Epithelial cell of proximal tubule (primary cell): Measurements from ENCODE around the gene DACT3. TPM values are rescaled to one million over a fixed set of nuclear protein-coding genes. Genes with fewer than 3 reads are reported as not detected.

ENCODE experiments used
- DNase-seq: peaks from one replicate; pipeline ENCODE4 v3.0.0-alpha.2; 2011; ENCODE audit warnings: low read depth
- H3K4me3 ChIP-seq: 2 replicates; pipeline ENCODE4 v1.5.1; 2011; ENCODE audit warnings: low read depth, mild to moderate bottlenecking, low read length
- total RNA-seq: library from RNA; depleted of rRNA; stranded (reverse); fragments of >200 nt; gene quantifications from 2 replicates; pipeline ENCODE4 v1.2.3, GENCODE V29; 2015
- TF ChIP-seq, protein P1 (sequence below): conservative IDR thresholded peaks from 2 replicates; pipeline ENCODE4 v1.5.1; 2012; ENCODE audit warnings: low read depth, mild to moderate bottlenecking, low read length

DACT3 gene
- total RNA-seq, 1 donor from 2014 or later = not detected

DNA sequence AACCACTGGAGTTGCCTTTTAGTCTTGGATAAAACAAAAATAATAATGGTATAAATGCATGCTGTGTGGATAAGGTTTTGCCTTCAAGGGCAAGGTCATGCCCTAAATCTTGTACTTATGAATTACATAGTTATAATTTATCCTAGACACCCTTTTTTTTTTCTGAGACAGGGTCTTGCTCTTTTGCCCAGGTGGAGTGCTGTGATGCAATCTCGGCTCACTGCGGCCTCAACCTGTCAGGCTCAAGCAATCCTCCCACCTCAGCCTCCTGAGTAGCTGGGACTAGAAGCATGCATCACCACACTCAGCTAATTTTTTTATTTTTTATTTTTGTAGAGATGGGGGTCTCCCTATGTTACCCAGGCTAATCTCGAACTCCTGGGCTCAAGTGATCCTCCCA is 7.7 kb upstream of the DACT3 start:
- no peak overlapping the region for H3K4me3 ChIP-seq
- DNase-seq = no peak
- TF ChIP-seq, protein P1, sequence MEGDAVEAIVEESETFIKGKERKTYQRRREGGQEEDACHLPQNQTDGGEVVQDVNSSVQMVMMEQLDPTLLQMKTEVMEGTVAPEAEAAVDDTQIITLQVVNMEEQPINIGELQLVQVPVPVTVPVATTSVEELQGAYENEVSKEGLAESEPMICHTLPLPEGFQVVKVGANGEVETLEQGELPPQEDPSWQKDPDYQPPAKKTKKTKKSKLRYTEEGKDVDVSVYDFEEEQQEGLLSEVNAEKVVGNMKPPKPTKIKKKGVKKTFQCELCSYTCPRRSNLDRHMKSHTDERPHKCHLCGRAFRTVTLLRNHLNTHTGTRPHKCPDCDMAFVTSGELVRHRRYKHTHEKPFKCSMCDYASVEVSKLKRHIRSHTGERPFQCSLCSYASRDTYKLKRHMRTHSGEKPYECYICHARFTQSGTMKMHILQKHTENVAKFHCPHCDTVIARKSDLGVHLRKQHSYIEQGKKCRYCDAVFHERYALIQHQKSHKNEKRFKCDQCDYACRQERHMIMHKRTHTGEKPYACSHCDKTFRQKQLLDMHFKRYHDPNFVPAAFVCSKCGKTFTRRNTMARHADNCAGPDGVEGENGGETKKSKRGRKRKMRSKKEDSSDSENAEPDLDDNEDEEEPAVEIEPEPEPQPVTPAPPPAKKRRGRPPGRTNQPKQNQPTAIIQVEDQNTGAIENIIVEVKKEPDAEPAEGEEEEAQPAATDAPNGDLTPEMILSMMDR = no peak

DNA sequence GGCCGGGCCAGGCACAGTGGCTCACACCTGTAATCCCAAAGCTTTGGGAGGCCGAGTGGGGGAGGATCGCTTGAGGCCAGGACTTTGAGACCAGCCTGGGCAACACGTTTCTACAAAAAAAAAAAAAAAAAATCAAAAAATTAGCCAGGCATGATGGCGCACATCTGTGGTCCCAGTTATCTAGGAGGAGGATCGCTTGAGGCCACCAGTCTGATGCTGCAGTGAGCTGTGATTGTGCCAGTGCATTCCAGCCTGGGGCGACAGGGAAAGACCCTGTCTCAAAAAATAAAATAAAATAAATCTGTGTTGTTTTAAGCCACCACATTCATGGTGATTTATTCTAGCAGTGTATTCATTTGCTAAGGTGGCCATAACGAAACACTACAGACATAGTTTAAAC is 4.1 kb upstream of the DACT3 start:
- DNase-seq = no peak
- TF ChIP-seq, protein P1 = no peak
- no peak overlapping the region for H3K4me3 ChIP-seq

DNA sequence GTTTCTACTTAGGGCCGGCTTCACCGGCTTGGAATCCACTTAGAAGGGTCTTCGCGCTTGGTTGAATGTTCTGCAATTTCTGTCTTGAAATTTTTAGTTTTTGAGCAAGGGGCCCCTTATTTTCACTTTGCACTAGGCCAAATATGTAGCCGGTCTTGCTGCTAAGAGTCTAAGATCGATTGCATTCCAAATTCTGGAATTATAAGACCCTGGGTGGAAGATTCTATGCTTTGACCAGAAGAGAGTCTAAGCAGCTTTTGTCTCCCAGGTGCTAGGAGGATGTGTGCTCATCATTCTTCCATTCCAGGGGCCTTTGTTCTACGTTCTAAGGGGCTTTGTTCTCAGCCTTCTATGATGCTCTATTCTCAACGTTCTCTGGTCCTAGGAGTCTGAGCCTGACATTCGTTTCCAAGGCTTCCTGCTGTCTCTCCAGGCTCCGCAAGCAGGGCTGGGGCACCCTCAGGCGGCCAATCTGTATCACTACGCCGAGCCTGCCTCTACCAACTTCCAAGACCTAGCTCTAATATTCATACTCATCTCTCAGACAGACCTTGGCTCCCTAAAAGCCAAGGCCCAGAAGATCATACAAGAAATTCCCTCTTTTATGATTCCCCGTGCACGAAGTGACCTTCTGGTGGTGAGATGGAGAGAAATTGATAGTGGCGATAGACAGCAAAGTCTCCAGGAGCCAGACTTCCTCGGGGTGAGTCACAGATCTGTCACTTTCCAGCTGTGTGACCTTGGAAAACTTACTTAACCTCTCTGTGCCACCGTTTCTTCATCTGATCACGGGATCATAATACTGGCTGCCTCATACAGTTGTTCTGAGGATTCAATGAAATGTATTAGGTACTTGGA is 982 bp upstream of the DACT3 start:
- TF ChIP-seq, protein P1 = peak; percentile 95
- peak overlapping the region; percentile 53 for H3K4me3 ChIP-seq
- peak; percentile 51 for DNase-seq

GRCh38 chr19:46660551-46661019 is 397 bp downstream of the DACT3 start:
- TF ChIP-seq, protein P1 = no peak
- DNase-seq = no peak
- peak overlapping the region; percentile 47 for H3K4me3 ChIP-seq

DNA sequence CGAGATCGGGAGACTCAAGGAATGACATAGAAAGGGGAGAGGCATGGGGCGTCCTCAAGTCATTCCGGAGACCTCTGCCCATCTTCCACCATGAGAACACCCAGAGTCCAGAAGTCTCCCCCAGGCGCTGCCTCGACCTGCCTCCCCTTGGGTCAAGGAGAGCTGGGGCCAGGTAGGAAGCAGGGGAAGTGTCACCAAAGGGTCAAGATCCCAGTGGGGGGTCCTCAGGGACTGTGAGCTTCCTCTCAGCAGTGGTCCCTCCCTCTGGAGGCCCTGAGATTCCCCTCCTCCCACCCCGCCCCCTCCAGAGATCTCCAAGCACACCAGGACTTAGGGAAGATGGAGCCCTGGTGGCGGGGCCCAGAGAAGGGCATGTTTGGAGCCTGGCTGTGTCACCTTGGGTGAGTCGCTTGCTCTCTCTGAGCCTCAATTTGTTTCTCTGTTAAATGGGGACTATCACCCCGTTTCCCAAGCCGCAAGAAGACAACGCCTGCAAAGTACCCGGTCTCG is 919 bp downstream of the DACT3 start:
- no peak for DNase-seq
- H3K4me3 ChIP-seq = no peak overlapping the region
- TF ChIP-seq, protein P1 = no peak

GRCh38 chr19:46659151-46660007 is 1.6 kb downstream of the DACT3 start:
- no peak overlapping the region for H3K4me3 ChIP-seq
- TF ChIP-seq, protein P1 = no peak
- no peak for DNase-seq
